Neural cell (in vitro differentiated cells): ENCODE results near the gene PREPL. TPM values are rescaled to one million over a fixed set of nuclear protein-coding genes. Genes with fewer than 3 reads are reported as not detected.
A peak's percentile ranks its signal among the peaks of the same experiment; 100 is the strongest.

Experiments
- H2AFZ ChIP-seq: fragments of 200-600, 300-800 bp; sonication (generic), shearing (Covaris generic); 2 replicates; pipeline ENCODE4 v1.6.0; 2014; ENCODE audit warnings: low read depth, mild to moderate bottlenecking, antibody characterized with exemption, low read length, moderate library complexity
- H3F3A ChIP-seq: fragments of 200-600 bp; shearing (Covaris generic); 2 replicates; pipeline ENCODE4 v1.6.1; 2016; ENCODE audit warnings: mild to moderate bottlenecking, moderate library complexity, mixed read lengths, antibody characterized with exemption, low read length; ENCODE audit not compliant: insufficient read depth, poor library complexity, severe bottlenecking
- H3K27ac ChIP-seq: fragments of 200-600, 300-800 bp; sonication (generic), shearing (Covaris generic); 2 replicates; pipeline ENCODE4 v1.5.1; 2014; ENCODE audit warnings: mild to moderate bottlenecking, low read length, moderate library complexity
- H3K27me3 ChIP-seq: fragments of 300-800, 200-600 bp; sonication (generic), shearing (Covaris generic); 2 replicates; pipeline ENCODE4 v1.6.0; 2014; ENCODE audit warnings: mild to moderate bottlenecking, low read depth, low read length, moderate library complexity; ENCODE audit not compliant: insufficient read depth
- H3K36me3 ChIP-seq: fragments of 300-800, 200-600 bp; sonication (generic), shearing (Covaris generic); 2 replicates; pipeline ENCODE4 v1.5.1; 2014; ENCODE audit warnings: mild to moderate bottlenecking, antibody characterized with exemption, low read length, moderate library complexity; ENCODE audit not compliant: insufficient read depth
- H3K4me2 ChIP-seq: fragments of 300-800, 200-600 bp; sonication (generic), shearing (Covaris generic); 2 replicates; pipeline ENCODE4 v1.6.0; 2014; ENCODE audit warnings: mild to moderate bottlenecking, low read length
- H3K4me3 ChIP-seq: fragments of 300-800, 200-600 bp; sonication (generic), shearing (Covaris generic); 2 replicates; pipeline ENCODE4 v1.5.1; 2014; ENCODE audit warnings: mild to moderate bottlenecking, low read length, moderate library complexity
- H3K79me2 ChIP-seq: fragments of 200-600 bp; shearing (Covaris generic); replicated peaks from 2 replicates; pipeline ENCODE4 v1.6.0; 2014; ENCODE audit warnings: mild to moderate bottlenecking, low read length, moderate library complexity; ENCODE audit not compliant: insufficient read depth
- H3K9ac ChIP-seq: fragments of 300-800, 200-600 bp; sonication (generic), shearing (Covaris generic); 2 replicates; pipeline ENCODE4 v1.6.1; 2016; ENCODE audit warnings: mild to moderate bottlenecking, low read length, mixed read lengths
- H3K9me2 ChIP-seq: fragments of 200-600 bp; shearing (Covaris generic); 2 replicates; pipeline ENCODE4 v1.6.1; 2016; ENCODE audit warnings: mild to moderate bottlenecking, low read length, mixed read lengths; ENCODE audit not compliant: insufficient read depth
- H3K9me3 ChIP-seq: fragments of 200-600, 300-800 bp; sonication (generic), shearing (Covaris generic); 2 replicates; pipeline ENCODE4 v1.6.1; 2016; ENCODE audit warnings: mild to moderate bottlenecking, mixed run types, low read length, moderate library complexity, mixed read lengths
- H4K20me1 ChIP-seq: fragments of 200-600 bp; shearing (Covaris generic); 2 replicates; pipeline ENCODE4 v1.6.1; 2016; ENCODE audit warnings: mild to moderate bottlenecking, mixed run types; ENCODE audit not compliant: insufficient read depth
- CTCF ChIP-seq: fragments of 450-650 bp; IDR thresholded peaks from 2 replicates; pipeline ENCODE4 v1.5.1; 2014; ENCODE audit warnings: antibody characterized with exemption, mild to moderate bottlenecking, moderate library complexity; ENCODE audit not compliant: poor library complexity, severe bottlenecking
- EP300 ChIP-seq: fragments of 450-650 bp; conservative IDR thresholded peaks from 2 replicates; pipeline ENCODE4 v1.6.1; 2014; ENCODE audit warnings: antibody characterized with exemption, mild to moderate bottlenecking, moderate library complexity; ENCODE audit not compliant: poor library complexity, severe bottlenecking
- MXI1 ChIP-seq: fragments of 450-650 bp; conservative IDR thresholded peaks from 2 replicates; pipeline ENCODE4 v1.6.1; 2014; ENCODE audit warnings: antibody characterized with exemption, mild to moderate bottlenecking; ENCODE audit not compliant: poor library complexity, severe bottlenecking
- POLR2AphosphoS5 ChIP-seq: IDR thresholded peaks from 2 replicates; pipeline ENCODE4 v1.6.1; 2012
- RAD21 ChIP-seq: fragments of 450-650 bp; conservative IDR thresholded peaks from 2 replicates; pipeline ENCODE4 v1.6.1; 2014; ENCODE audit warnings: antibody characterized with exemption, mild to moderate bottlenecking, moderate library complexity
- REST ChIP-seq: IDR thresholded peaks from 2 replicates; pipeline ENCODE4 v1.6.1; 2012; ENCODE audit warnings: borderline replicate concordance
- SMC3 ChIP-seq: fragments of 450-650 bp; conservative IDR thresholded peaks from 2 replicates; pipeline ENCODE4 v1.6.1; 2014; ENCODE audit warnings: antibody characterized with exemption, mild to moderate bottlenecking, moderate library complexity; ENCODE audit not compliant: poor library complexity
- TAF1 ChIP-seq: IDR thresholded peaks from 2 replicates; pipeline ENCODE4 v1.6.1; 2012; ENCODE audit warnings: low read depth
- polyA plus RNA-seq: library from polyadenylated mRNA; depleted of rRNA; stranded (reverse); fragments of >200 nt; gene quantifications from 2 replicates; pipeline ENCODE4 v1.2.3, GENCODE V29; 2014

The PREPL gene
- polyA plus RNA-seq, 1 donor from 2014 or later = 236 TPM

DNA sequence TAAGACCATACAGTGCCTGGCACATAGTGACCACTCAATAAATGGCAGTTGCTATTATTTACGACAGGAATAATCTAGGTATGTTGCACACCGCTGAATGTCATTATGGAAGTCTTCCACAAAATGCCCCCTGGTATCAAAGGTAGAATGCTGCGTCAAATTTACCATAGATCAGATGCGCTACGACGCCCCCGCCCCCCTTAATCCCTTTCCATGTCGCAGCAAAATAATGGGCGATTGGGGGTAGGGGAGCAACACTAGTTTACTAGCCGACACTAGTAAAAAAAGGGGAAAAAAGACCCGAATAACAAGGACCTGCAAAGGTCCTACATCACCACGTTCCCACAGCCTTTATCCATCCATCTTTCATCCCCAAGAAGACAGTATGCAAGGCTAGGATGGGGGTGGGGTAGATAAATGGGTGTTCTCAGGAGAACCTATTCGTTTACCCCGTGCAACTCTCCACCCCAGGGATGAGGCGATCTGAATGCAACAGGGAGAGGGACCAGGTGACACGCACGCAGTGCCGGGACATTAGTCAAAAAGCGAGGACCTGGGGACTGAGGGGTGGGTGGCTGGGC is 455 bp downstream of the PREPL start:
- H2AFZ ChIP-seq = peak overlapping the region; percentile 89
- H3K9me3 ChIP-seq = no peaks in the 10 kb centered on the region
- peaks cover 4% of the 10 kb centered on the region for H4K20me1 ChIP-seq
- no peak for TF ChIP-seq POLR2AphosphoS5
- TF ChIP-seq TAF1 = peak; percentile 53
- peak overlapping the region; percentile 67 for H3K4me2 ChIP-seq
- peak overlapping the region; percentile 99 for H3K27ac ChIP-seq
- no peaks in the 10 kb centered on the region for H3K27me3 ChIP-seq
- peaks cover 3% of the 10 kb centered on the region for H3F3A ChIP-seq
- peak overlapping the region; percentile 86 for H3K4me3 ChIP-seq
- H3K9me2 ChIP-seq = no peaks in the 10 kb centered on the region
- peaks cover 45% of the 10 kb centered on the region for H3K79me2 ChIP-seq
- H3K36me3 ChIP-seq = peaks cover 5% of the 10 kb centered on the region
- peak overlapping the region; percentile 99 for H3K9ac ChIP-seq

GRCh38 chr2:44358503-44358902 is 2.8 kb downstream of the PREPL start:
- Histone ChIP-seq H2AFZ (no peak overlapping the region), H3K4me2 (peak overlapping the region; percentile 8), H3K9ac (no peak overlapping the region), H4K20me1 (peaks cover 4% of the 10 kb centered on the region), H3K9me3 (no peaks in the 10 kb centered on the region), H3K27ac (no peak overlapping the region), H3K9me2 (no peaks in the 10 kb centered on the region), H3K4me3 (peak overlapping the region; percentile 86), H3F3A (peaks cover 3% of the 10 kb centered on the region), H3K36me3 (peaks cover 5% of the 10 kb centered on the region), H3K27me3 (no peaks in the 10 kb centered on the region), H3K79me2 (peaks cover 50% of the 10 kb centered on the region)
- no peak for TF ChIP-seq POLR2AphosphoS5
- no peak for TF ChIP-seq EP300
- no peak for TF ChIP-seq REST
- TF ChIP-seq TAF1 = no peak
- TF ChIP-seq RAD21 = no peak
- TF ChIP-seq MXI1 = no peak
- no peak for TF ChIP-seq SMC3
- TF ChIP-seq CTCF = no peak

GRCh38 chr2:44354761-44355160 is 6.5 kb downstream of the PREPL start:
- Histone ChIP-seq H3K9me3 (no peaks in the 10 kb centered on the region), H3K4me3 (no peak overlapping the region), H3K9ac (no peak overlapping the region), H3K9me2 (no peaks in the 10 kb centered on the region), H3K27ac (no peak overlapping the region), H3K79me2 (peaks cover 50% of the 10 kb centered on the region), H4K20me1 (peaks cover 4% of the 10 kb centered on the region), H3K4me2 (no peak overlapping the region), H3K27me3 (no peaks in the 10 kb centered on the region), H2AFZ (no peak overlapping the region), H3K36me3 (peaks cover 5% of the 10 kb centered on the region), H3F3A (no peaks in the 10 kb centered on the region)
- TF ChIP-seq RAD21 = no peak
